Stimulated activated CD4-positive, alpha-beta T cell treated with anti-CD3 and anti-CD28 coated beads, Interleukin-12 subunit alpha, Interleukin-12 subunit beta, amount 100 ng/mL, for 24 hours (primary cell): ENCODE measurements around the gene ME1.
"Not testable (repeated sequence)": the region's sequence is repeated elsewhere in the genome, so short reads cannot be mapped to it uniquely, and the experiment has no call there.

Experiments used
- DNase-seq, 2 experiments: peaks; one replicate each; pipeline ENCODE4 v3.0.0-alpha.2; 2020; ENCODE audit warnings: low read depth in 2 of 2

ME1 gene

GRCh38 chr6:83258517-83258916, 172.3 kb downstream of the ME1 start:
- no peak for DNase-seq

- no peak for DNase-seq
These were observed 173.1 kb downstream of the ME1 start for GRCh38 chr6:83257791-83258190.

DNA sequence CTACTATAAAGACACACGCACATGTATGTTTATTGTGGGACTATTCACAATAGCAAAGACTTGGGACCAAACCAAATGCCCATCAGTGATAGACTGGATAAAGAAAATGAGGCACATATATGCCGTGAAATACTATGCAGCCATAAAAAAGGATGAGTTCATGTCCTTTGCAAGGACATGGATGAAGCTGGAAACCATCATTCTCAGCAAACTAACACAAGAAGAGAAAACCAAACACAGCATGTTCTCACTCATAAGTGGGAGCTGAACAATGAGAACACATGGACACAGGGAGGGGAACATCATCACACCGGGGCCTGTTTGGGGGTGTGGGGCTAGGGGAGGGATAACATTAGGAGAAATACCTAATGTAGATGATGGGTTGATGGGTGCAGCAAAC, 174.1 kb downstream of the ME1 start:
- DNase-seq: not testable (repeated sequence)

GRCh38 chr6:83252719-83253118, 178.1 kb downstream of the ME1 start:
- DNase-seq: no peak

- DNase-seq: no peak
These were observed 180.6 kb downstream of the ME1 start for GRCh38 chr6:83250235-83250634.

GRCh38 chr6:83247471-83247870, 183.4 kb downstream of the ME1 start:
- DNase-seq: no peak

DNA sequence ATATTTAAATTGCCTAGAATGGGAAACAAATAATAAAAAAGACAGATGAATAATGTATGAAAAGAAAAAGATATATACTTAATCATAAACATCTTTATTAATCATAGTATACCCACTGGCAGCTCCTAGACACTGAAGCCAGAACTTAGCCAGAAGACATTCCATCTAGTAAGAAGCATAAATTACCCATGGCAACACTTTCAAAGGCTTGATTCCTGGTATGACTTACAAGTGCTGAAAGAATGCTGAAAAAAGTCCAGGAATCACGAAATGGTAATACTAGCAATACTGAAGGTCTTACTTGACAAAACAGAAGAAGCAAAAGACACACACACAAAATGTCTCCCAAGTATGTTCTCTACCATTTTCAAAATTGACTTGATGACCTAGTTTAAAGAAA, 199.7 kb downstream of the ME1 start:
- DNase-seq: no peak

DNA sequence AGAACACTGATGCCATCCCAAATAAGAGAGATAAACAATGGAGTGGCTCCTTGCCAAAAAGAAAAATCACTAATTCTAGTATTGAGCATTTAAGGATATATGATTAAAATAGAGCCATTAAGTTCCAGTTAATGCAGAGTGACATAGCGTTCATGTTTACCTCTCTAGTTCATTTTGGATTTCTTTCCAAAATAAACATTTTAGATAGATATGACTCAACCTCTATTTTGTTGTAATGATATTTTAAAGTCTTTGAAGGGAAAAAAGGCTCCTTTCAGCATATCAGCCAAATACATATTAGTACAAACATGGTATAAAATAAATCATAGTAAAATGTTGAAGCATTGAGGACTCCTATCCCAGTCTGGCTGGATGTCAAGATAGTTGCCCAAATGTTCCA, 204.3 kb downstream of the ME1 start:
- no peak for DNase-seq

- DNase-seq: no peak
These were observed 208.9 kb downstream of the ME1 start for GRCh38 chr6:83221889-83222479.

GRCh38 chr6:83221276-83221675, 209.6 kb downstream of the ME1 start:
- DNase-seq: no peak

DNA sequence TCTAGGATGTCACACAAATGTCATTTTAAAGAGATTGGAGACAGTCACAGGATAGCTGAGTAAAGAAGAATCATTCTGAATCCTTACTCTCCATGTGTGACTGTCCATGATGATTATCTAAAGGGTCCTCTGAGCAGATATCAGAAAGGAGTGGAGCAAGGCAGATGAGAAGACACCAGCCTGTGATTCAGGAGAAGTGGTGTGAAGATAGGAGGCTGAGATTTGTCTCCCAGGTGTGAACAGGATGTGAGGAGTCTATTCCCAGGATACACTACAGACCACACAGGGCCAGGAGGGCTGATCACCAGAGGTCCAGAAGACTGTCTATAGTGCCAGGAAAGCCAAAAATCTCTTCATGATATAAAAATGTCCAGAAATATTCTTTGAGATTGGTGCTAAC, 210.7 kb downstream of the ME1 start:
- no peak for DNase-seq

DNA sequence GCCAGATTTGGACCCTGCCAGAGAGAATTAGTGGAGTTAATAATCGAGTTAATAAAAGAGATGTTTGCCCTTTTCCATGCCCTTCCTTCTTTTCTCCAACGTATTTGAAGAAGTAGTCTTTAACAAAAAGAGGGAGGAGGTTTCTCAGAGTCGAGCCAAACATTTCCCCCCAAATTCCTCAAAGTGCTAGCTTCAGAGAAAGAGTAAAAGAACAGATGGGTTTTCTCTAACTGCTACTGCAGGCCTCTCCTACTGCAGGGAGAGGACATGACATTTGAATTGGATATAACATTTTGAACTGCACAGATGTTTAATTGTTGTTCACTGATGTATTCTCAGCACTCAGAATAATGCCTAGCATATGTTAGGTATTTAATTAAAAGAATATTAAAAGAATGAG, 212.2 kb downstream of the ME1 start:
- DNase-seq: no peak

GRCh38 chr6:83216806-83217205, 214.0 kb downstream of the ME1 start:
- DNase-seq: no peak

GRCh38 chr6:83215131-83216047, 215.5 kb downstream of the ME1 start:
- peak in 1 of 2 experiments; percentile 37 for DNase-seq

DNA sequence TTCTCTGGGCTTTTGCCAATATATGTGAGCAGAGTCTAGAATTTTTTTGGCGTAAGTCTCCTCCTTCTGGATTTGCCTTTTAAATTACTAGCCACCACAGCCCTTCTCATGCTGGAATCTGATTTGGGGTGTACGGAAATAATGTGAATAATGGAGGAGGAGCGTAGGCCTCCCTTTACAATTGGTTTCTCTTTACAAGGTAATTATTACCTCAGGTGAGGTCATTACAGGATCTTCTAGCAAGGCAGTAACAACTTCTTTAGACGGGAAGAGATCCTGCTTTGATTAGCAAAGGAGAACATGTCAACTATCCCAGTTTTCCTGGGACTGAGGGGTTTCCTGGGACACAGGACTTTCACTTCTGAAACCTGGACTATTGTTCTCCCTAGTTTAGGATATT, 228.8 kb downstream of the ME1 start:
- DNase-seq: no peak

DNA sequence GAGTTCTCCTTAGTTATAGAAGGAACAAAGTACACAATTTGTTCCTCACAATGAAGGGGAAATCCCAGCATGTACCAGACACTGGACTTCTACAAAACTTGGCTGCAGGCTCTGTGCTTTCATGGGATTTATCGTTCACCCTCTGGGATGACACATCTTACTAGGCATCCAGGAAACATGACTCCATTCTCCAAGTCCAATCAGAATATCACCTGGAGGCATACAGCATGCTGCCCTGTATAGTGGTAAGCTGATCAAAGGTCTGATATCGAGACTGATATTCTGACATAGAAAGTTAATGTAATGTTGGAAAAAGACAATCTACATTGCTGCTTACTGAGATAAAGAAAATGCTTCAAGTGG, 231.0 kb downstream of the ME1 start:
- DNase-seq: no peak

DNA sequence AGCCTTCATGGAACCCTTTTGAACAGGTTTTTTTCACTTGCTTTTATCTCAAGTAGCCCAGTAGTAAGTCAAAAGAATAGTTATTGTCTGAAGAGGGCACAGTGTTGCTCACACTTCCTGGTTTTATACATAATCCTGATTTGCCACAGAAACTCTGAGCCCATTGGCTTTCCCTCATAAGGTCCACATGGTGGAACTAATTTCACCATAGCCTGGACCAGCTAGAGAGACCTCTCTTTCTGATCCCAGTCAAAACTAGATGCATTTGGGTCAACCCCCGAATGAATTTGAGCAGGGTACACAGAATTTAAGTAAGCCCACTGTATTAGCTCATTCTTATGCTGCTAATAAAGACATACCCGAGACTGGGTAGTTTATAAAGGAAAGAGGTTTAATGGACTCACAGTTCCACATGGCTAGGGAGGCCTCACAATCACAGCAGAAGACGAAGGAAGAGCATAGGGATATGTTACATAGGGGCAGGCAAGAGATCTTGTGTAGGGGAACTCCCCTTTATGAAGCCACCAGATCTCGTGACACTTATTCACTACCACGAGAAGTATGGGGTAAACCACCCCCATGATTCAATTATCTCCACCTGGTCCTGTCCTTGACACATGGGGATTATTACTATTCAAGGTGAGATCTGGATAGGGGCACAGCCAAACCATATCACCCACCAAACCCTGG, 231.5 kb downstream of the ME1 start:
- no peak for DNase-seq

DNA sequence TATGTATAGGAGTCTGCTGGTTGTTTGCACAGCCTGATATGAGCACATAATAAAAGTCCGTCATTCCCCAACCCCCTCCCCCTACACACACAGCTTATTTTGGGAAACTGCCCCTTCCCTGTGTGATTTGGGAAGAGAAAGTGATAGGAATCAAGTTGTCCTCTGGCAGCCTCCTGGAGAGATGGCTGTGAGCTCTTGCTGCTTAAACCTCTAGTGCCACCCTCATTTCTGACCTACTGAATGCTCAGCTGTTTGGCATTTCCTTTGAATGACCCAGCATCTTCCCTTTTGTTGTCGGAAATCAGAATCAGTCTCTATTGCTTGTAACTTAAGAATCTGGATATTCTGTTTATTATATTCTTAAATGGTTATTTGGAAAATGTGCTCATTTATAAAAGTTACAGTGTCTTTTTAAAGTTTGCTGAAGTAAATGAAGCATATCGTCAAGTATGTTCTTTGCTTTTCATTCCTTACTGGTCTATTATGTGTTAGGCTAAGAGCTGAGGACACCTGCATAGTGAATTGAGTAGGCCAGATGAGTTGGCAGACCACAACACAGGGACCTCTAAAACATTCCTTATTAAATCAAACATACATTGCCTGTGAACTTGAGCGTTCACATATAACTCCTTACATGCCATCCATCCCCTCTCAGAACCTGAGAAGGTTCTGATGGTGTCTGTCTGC, 232.2 kb downstream of the ME1 start:
- no peak for DNase-seq

- DNase-seq: peak in 1 of 2 experiments; percentile 12
These were observed 236.9 kb downstream of the ME1 start for GRCh38 chr6:83193747-83194566.

DNA sequence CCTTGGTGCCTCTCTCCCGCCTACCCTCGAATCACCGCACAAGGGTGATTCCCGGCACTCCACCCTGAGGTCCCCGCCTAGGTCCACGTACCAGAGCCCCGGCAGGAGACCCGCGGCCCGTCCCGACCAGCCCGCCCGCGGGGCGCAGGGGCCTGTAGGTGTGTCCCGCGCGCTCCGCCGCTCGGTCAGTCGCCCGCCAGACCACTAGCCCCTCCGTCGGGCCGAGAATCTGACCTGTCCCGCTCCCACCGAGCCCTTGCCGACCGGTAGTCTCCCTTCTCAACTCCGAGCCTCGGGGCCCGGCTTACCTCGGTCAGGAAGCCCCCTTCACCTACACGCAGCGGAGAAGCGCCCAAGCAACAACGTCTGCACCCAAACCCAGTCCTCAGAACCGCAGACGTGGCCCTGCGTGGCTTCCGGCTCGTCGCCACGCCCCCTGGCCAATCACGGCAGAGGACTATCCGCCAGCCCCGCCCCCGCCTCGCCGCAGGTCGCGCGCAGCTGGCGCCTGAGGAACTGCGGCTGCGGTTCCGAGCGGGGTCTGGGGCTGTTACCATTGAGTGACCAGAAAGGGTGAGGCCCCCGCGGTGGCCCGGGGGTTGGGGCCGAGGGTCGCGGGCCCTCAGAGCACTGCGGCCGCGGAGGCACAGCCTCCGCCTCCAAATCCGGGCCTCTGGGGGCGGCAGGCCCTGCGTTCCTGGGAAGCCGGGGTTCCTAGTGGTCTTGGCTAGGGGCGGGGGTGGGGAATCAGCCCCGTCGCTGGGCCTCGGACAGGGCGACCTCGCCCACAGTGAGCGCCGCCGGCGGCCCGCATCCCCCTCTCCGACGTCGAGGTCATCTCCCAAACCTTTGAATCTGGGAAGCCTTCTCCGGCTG, 237.7 kb downstream of the ME1 start, which contains the start of the genes PGM3 and RWDD2A:
PGM3 (minus strand) TSS at position 395 of the 876 bp plus-strand sequence. CDS start 2,253 bp downstream, outside the sequence.
RWDD2A (plus strand) TSS at position 487 of the 876 bp plus-strand sequence. CDS start 1,095 bp downstream, outside the sequence.
- peak; percentile 72 to 81 for DNase-seq
